NB4 (cell line): Measurements from ENCODE around the gene MAGEC3.

Experiments used
- DNase-seq: peaks from one replicate; pipeline ENCODE4 v3.0.0; 2010; ENCODE audit warnings: low read depth
- H3K4me3 ChIP-seq: one replicate; pipeline ENCODE4 v1.5.1; 2011; ENCODE audit warnings: mild to moderate bottlenecking, low read depth, low read length, moderate library complexity
- CTCF ChIP-seq: IDR thresholded peaks from one replicate; pipeline ENCODE4 v1.5.1; 2012; ENCODE audit warnings: low read depth, low read length
- MAX ChIP-seq: IDR thresholded peaks from 2 replicates; pipeline ENCODE4 v1.6.1; 2011; ENCODE audit warnings: low read depth, low read length
- MYC ChIP-seq: IDR thresholded peaks from 2 replicates; pipeline ENCODE4 v1.6.1; 2011; ENCODE audit warnings: low read depth, low read length
- POLR2A ChIP-seq: IDR thresholded peaks from 2 replicates; pipeline ENCODE4 v1.6.1; 2011; ENCODE audit warnings: mild to moderate bottlenecking; ENCODE audit not compliant: insufficient read length; ENCODE audit errors: extremely low read depth

Gene MAGEC3

GRCh38 chrX:141902366-141902765, 64.2 kb downstream of the MAGEC3 start:
- no peak for DNase-seq
- TF ChIP-seq MYC = no peak
- TF ChIP-seq MAX = no peak
- H3K4me3 ChIP-seq = no peak overlapping the region

- TF ChIP-seq CTCF = no peak
- TF ChIP-seq MAX = no peak
- TF ChIP-seq POLR2A = no peak
- no peak for TF ChIP-seq MYC
- no peak within 1 kb of the TSS for H3K4me3 ChIP-seq
- DNase-seq = no peak
These were observed 65.5 kb downstream of the MAGEC3 start, which contains the start of gene MAGEC1 for GRCh38 chrX:141903400-141904155. Gene MAGEC1, plus strand, starts transcription at chrX:141903894. Its CDS starts 1,179 bp downstream, at chrX:141905073.

GRCh38 chrX:141904262-141904661, 66.1 kb downstream of the MAGEC3 start:
- H3K4me3 ChIP-seq = no peak overlapping the region
- TF ChIP-seq CTCF (no peak), MAX (no peak), POLR2A (no peak), MYC (no peak)
- DNase-seq = no peak

- H3K4me3 ChIP-seq = no peak overlapping the region
- no peak for TF ChIP-seq MAX
- no peak for TF ChIP-seq MYC
- DNase-seq = no peak
These were observed 79.7 kb downstream of the MAGEC3 start for GRCh38 chrX:141917801-141918200.

- TF ChIP-seq MYC (no peak), MAX (no peak), POLR2A (no peak), CTCF (no peak)
- H3K4me3 ChIP-seq = no peak overlapping the region
- no peak for DNase-seq
These were observed 86.2 kb downstream of the MAGEC3 start for GRCh38 chrX:141924293-141924692.

- H3K4me3 ChIP-seq = no peak overlapping the region
- no peak for DNase-seq
- TF ChIP-seq MAX (no peak), POLR2A (no peak), CTCF (no peak), MYC (no peak)
These were observed 90.3 kb downstream of the MAGEC3 start for GRCh38 chrX:141928432-141928831.
